Measurements from ENCODE around the gene MNT.

Gene MNT

DNA sequence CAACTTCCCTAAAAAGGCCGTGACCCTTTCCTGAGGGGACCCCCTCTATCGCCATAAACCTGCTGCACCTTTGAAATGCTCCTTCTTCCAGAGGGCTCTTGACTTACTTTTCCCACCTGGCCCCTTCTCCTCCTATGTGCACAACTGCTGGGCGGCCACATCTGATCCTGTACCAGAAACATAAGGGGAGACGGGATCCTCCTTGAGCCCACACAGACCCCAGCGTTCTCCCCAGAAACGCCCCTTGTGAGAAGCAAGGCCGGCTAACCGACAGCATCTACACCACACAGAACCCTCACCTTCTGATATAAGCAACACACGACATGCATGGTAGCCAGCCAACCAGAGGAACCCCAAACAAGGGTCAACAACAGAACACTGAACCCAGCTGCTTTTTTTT is 14.2 kb upstream of the MNT start:
- DNase-seq: no peak

DNA sequence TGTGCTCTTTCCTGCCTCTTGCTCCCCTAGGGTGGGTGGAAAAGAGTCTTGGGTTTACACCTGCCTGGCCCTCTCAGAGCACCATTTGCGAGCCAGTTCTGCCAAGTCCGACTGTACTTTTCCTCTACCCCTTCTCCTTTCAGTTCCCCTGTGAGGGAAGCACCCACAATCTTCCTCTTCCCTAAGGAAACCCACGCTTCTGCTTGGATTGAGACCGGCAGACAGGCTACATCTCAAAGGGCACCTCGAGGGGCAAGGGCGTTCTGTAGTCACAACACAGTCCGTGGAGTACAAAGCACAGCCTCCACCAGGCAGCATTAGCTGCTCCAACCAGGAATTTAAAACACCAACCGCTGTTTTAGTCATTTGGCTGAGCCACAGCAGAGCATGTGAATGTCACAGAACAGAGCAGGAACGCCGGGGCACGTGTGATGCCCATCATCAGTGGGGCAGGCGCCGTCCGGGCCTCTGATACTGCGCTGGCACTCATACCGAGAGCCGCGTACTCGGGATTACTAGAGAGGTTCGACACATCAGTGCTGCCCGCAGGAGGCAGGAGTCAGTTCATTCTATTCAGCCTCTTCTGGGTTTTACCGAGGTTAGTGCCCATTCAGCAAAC is 13.7 kb upstream of the MNT start:
- peak; percentile 18 for DNase-seq

DNA sequence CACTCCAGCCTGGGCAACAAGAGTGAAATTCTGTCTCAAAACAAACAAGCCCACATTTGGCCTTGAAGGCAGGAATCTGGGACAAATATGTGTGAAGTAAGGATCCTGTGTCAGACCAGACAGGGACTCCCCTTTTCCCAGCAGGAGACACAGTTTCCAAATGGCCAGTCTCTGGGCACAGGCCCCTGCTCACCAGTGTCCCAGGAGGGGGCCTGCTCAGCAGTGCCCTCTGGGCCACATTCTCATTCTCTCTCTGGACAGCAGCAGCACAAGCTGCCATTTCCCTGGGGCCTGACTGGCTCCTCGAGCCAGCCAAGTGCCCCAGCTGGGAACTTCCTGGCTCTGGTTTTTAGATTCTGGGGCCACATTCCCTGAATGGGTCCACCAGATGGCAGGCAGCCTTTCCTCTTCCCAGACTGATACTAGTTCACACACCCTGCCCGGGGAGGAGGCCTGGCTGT is 11.7 kb upstream of the MNT start:
- DNase-seq: peak; percentile 54

DNA sequence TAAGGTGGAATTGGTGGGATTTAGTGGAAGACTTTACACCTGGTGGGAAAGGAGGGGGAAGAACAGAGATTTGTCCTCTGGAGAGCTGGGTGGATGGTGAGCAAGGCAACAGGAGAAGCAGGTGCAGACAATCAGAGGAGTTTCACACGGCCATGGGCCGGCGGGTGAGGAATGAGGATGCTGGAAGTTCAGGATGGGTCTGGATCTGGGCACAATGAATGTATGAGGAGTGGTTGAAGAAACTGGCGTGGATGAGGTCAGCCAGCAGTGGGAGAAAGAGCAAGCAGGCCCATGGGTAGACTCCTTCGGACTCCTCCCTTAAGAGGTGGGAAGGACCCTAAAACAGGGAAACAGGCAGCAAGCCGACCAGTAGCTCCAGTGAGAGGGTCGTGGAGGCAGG is 10.1 kb upstream of the MNT start:
- no peak for DNase-seq

DNA sequence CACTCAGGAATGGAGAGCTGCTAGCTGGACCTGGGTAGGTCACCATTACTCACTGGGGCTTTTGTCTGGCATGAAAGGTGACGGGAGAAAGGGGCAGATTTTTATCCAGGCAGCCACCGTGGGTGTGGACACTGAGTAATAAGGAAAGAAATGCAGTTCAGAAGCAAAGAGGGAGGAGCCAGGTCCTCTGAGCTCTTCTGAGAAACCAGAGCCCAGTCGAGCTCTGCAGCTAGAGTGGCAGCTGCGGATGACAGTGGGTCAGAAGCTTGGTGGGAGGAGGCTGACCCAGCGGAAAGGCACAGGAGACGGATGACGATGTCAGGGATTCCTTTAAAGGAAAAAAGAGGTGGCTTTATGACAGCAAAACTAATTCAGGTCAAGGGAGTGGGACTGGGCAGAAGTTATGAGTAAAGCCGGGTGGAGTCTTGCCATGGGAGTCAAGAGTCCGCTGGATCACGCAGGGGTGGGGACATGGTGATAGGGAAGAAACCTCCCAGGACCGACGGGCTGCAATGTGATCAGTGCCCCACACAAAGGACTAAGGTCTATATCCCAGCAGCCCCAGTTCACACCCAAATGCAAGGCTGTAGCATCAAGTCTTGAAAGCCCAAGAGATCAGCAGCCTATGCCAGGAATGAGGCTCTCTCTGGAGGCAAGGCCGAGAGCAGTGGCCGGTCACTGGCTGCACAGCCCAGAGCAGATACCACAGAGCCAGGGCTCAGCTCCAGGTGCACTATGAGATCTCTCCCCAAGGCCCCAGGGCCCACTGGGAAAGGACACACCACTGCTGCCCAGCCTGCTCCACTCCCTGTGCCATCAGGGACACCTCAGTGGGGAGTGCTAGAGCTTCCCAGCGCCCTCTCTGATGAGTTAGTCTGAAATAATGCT is 6.3 kb upstream of the MNT start:
- DNase-seq: peak; percentile 64

DNA sequence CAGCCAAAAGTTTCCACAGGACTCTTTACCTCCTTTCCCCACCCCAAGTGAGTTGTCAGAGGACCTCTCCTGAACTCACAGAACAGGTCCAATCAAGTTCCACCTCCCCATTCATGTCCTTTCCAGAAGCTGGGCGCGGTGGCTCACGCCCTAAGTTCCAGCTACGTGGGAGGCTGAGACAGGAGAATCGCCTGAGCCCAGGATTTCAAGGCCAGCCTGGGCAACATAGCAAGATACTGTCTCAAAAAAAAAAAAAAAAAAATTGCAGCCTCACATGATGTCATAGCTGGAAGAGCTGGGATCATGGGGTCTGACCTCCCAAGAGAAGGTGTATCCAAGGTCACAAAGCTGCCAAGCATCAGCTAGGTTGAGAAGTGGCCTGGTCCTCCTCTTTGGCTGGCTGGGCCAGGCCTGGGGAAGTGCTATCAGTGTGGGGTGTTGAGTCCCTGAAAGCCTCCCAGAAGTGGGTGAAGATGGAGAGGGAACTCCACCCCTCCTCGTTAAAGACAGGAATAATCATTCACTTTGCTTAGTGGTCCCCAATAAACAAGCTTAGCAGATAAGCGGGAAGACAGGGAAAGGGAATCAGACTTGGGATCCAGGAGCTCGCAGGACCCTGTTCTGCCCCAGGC is 5.5 kb upstream of the MNT start:
- DNase-seq: no peak

DNA sequence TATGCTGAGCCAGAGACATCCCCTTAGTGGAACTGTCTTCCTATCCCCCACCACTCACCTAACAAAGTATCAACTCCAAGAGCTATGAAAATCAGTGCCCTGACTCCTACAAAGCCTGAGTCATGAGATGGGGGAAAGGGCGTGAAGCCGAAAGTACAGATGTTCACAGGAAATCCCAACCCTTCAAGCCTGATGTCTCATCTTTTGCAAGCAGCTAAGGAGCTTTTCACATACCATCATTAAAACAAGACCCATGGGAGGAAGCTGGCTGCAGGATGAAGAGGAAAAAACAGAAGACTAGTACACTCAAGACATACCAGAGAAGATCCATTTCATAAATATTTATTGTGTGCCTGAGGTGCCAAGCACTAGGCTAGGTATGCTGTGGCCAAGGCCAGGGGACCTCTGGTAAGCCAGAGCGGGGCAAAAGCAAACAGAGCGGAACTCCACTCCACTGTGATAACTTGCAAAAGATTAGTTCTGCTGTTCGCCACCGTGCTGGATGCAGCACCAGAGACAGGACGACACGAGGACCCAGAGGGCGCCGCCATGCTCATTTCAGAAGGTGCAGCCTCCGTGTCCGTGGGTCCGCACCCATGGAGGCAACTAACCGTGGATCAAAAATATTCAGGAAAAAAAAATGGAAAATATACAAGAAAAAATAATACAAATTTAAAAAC is 4.5 kb upstream of the MNT start:
- peak; percentile 33 for DNase-seq

DNA sequence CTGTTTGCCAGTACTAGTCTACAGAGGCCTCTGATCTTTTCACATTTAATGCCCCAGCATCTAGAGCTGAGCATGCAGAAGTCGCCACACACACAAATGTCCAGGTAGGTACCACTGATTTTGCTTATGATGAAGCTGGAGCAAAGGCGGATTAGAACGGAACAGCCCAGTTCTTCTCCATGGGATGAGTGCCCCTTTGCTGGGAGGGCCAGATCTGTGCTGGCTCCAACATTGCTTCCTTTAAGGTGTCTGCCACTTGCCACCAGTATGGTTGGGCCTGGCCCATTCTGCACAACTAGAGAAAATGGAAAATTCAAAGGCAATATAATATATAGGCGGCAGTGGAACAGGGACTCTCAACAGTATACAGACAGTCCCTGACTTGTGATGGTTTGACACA is 2.2 kb upstream of the MNT start:
- no peak for DNase-seq

DNA sequence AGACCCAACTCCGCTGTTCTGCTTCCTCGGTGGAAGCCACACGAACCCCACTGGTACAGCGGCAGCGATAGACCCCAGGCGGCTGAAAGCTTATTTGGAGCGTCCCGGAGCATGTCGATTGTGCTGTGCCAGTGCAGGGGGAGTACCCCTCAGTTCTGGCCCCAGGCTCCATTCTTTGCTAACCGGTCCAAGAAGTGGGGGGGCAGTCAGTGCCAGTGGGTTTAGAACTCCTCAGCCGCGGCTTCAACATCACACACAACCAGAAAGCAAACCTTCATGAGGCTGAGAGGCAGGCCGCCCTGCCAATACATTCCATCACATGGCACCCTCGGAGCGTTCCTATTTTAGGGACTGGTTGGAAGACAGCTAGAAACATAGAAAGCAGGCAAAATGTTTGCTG is 1.7 kb upstream of the MNT start:
- peak; percentile 42 for DNase-seq

DNA sequence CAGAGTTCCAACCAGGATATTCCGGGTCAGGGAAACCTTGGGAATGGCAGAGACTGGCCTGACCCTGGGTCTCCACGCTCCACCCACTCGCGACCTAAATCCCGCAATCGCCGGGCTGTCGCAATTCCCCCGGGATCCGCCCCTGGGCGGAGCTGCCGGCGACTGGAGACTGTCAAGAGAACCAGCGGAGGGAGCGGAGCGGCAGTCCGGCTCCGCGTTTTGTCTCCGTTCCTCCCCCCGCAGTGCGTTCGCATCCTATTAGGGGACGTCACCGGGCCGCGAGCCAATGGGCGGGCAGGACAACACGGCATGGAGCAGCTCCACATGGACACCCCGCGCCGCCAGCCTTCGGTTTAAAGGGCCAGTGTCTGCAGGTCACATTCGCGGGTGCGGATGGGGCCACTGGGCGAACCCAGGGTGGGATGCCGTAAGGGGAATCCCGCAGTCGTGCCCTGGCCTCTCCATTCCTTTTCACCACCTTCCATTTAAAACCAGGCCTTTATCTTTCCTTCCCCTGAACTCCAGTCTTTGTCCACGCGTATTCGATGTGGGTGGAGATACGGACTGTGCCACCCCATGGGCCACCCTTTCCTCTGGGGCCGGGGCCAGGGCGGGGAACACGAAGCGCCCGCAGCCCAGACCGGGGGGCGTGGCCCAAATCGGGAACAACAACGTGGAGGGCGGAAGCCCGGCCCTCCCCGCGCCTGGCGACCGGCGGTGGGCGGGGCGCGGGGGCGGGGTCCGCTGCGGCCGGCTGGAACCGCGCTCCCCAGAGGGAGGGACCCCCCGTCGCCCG is 764 bp upstream of the MNT start:
- peak; percentile 100 for DNase-seq

DNA sequence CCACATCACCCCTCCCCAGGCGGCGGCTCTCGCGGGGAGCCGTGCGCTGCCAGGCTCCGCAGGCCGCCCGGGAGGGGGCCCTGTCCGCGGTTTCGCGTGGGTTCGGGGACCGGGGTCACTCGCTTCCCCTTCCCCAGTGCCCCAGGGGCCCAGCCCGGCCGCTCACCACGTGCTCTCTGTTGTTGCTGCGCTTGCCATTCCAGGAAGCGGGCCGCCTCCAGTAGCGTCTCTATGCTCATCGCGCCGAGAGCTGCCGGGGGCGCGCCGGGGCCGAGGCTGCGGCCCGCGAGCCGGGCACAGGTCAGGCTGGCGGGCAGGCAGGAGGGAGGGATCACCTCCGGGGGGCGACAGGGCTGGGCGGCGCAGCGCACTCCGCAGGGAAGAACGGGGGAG is 390 bp downstream of the MNT start:
- peak; percentile 75 for DNase-seq

DNA sequence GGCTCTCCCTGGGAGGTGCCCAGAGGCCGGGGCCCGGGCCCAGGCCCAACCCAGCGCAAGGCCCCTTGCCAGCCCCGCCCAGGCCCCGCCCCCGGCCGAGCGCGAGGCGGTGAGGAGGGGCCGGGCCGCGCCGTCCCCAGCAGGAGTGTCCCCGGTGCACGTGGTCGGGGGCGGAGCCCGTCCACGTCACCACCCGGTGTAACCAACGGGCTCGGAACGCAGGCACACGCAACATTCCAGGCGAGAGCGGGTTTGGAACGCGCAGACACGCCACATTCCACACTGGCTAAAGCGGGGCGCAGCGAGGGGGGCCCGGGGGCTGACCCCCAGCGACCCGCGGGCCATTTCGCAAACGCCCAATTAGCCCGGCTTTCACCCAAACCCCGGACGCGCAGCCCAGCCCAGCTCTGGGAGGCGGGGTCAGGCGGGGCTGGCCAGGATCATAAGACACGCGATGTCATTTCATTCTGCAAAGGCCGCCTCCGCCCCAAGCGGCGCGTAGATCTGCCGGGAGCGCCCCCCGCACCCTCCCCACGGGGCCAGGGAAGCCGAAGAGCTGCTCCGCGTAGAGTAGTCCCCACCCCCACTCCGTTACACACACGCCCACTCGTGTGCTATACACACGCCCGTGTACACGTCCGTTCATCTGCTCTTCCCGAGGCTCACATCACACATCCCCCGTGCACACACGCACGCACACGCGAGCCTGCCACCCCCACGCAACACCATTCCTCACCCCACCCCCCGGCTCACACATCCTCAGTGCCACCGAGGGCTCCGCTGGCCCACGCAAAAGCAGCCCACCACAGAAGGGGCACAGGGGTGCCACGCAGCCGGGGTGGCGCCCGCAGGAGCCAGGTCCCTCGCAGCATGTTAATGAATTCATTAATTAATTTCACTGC is 1.0 kb downstream of the MNT start:
- peak; percentile 96 for DNase-seq

DNA sequence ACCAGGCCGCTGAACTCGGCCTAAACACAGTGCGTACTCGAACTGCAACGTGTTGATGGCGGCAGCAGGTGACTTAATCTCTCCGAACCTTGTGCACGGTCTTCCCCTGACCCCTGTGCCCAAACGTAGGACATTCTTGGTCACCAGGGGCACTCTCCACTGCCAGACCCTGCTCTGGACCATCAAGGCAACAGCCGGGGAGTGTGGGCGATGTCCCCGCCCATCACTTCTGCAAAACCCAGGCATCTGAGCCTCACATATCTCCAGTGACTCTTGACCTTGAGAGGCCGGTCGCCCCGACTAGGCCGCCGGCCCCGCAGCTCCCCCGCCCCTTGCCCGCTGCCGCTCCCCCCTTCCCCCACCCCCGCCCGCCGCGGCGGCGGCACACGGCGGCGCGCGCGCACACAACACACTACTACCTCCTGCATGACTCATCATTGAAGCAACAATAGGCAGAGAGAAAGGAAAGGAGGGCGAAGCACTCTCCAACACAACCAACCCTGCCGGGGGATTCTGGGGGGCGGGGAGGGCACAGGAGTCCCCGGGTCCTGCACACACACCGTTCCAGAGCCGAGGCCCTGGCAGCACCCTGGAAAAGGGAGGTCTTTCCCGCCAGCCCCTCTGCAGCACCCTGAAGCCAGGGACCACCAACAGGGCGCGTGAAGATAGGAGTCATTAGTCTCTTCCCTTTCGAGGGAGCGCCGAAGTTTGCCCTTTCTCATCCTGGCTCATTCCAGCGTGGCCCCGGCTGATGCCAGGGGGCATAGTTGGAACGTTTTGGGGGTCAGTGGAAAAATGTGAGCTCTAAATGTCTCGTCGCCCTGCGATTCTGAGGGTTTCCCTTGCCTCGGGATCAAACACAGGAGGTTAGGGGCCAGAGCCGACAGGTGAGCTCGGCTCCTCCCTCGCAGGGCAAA is 1.9 kb downstream of the MNT start:
- DNase-seq: peak; percentile 57

DNA sequence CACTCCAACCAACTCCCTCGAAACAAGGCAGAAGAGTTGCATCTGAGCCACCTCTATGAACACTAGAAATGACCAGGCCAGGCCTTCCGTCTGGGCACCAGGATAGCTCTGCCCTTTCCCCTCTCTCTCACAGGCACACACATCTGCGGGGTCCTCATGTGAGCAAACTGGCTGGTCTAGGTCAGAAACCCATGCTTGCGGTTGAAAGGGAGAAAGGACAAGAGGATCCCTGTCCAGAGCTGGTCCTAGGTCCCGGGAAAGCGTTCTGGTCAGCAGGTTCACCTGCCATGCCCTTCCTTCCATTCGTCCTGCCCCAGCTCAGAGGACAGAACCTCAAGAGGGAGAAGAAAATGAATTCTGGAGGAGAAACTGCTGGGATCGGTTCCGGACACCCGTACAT is 2.7 kb downstream of the MNT start:
- no peak for DNase-seq

DNA sequence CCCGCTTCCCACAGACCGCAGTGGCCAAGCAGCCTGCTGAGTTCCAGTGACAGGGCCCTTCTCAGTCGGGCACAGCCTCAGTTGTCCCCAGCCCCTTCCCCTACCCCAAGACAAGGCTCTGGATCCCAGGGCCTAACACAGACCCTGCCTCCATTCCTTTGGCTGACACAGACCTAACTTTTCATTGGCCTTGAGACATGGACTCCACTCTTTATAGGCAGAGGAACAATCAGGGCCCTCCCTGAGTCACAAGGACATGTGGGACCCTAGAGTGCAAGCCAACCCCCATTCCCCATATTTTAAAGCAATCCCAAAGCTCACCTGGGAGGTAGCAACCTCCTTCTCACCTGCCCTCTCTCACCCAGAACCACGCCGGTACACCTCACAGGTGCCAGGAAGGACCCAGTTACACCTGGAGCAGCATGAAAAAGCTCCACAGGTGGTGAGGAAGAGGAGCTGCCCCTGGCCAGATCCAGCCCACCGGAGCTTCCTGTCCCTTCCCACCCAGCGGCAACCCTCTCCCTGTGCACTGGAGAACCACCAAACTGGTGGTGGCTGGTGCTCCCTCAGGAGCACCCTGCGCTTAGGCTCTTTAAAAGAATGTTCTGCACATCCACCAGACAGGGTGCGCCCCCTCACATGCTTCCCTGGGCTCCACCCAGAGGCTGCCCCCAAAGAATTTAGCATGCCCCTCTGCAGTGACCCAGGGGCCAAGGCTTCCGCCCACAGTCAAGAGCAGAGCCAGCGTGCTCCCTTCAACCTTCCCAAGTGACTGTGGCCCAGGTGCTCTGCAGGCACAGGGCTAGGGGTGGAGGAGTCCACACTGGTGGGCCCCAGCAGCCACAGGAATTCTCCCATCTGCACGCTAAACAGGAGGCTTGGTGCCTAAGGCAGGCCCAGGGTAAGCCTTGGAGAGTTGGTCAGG is 3.4 kb downstream of the MNT start:
- peak; percentile 24 for DNase-seq

DNA sequence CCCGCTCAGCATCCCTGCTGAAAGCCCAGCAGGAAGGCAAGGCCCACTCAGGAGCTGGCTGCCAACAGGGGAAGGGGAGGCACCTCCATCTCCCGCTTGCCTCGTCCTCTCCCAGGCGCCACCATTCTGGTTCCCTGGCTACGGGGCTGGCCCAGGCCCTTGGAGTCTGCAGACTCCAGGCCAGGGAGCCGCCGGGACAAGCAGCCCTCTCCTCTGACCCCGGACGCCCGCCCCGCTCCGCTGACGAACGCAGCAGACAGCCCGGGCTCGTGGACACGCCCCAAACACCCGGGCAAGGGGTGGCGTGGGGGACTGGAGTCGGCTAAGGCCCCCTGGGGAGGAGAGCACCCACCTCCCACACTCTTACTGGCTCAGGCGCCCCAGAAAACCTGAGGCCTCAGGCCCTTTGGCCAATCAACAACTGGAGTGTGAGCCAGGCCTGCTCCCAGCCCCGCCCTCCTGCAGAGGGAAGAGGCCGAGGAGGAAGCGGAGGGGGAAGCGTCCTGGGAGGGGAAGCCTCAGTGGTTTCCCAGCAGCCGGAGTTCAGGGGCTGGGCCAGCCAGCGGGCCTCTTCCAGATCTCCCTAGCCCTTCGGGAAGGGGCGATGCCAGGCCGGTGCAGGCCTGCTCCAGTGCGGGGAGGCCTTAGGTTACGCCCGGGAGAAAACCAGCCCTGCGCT is 4.2 kb downstream of the MNT start:
- DNase-seq: peak; percentile 95

DNA sequence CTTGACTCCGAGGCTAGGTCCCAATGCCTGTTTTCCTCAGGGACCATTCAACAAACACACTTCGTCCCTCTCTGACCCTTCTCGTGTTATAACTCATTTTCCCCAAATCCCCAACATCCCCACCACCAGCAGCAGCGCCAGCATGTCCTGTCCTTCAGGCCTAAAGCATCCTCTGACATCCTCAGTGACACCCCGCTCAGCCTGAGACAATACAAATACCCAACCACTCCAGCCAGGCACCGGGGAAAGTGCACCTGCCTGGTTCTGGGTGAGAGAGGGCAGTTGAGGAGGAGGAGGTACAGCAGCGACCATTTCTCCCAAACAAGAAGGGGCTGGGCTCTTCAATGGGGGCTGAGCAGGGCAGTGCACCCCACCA is 4.7 kb downstream of the MNT start:
- DNase-seq: no peak

Data from right hindlimb (tissue), 1 donor.